ENCODE results near the gene RLN3.

The RLN3 gene

DNA sequence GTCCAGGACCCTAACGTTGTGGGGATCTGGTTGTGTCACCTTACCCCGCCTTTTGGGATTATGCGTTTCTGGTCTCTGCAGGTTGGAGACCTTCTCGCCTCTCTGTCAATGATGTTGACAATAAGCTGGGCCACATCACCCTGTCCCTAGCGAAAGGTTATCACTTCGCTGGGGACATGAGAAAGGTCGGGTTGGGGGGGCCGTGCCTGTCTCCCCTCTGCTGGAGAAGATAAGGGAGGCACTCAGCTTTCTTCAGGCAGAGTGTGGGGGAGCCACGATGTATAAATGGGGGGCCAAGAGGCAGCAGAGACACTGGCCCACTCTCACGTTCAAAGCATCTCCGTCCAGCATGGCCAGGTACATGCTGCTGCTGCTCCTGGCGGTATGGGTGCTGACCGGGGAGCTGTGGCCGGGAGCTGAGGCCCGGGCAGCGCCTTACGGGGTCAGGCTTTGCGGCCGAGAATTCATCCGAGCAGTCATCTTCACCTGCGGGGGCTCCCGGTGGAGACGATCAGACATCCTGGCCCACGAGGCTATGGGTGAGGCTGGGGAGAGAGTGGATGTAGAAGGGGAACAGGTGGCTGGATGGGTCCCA is at the start of gene RLN3:
RLN3 (plus strand) TSS at position 293 of the 595 bp plus-strand sequence; CDS start at position 350, 57 bp downstream.
- no peak for DNase-seq (ENCODE audit: low read depth, low spot score)

DNA sequence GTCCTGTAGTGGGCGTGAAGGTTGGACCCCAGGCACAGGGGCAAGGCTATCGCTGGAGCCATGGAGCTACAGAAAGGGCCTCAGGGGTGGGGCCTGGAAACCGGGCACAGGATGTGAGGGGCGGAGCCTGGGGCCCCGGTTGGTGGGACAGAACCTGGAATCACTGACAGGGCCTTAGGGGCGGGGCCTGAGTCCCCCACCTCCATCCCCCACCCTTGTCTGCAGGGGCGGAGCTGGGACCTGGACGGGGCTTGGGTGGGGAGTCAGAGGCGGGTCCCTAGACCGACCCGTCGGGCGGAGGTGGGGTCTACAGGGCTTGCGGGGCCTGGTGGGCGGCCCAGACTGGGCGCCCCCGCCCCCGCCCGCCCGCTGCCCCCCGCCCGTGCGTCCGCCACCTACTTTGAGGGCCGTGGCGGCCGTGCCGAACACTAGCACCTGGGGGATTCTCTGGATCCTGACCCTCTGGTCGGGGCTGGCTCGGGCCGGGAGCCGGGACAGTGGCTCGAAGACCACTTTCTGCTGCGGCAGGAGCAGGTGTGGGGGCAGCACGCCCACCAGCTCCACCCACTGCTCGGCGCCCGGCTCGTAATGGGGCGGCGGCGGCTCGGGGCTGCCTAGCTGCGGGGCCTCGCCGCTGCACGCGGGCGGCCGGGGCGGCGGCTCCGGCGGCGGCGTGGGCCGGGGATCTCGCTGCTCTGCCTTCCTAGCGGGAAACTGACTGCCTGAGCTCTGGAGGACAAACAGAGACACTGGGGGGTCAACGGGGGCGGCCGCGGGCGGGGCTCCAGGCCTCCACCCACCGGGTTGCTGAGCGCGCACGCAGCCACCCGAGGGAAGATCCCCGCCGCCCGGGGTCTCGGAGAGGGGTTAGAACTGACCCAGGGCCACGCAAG is 49.4 kb upstream of the RLN3 start:
- DNase-seq (ENCODE audit: low read depth, low spot score): no peak

- no peak for DNase-seq (ENCODE audit: low read depth, low spot score)
Measured at GRCh38 chr19:13979244-13979615, 48.7 kb upstream of the RLN3 start.

GRCh38 chr19:13979686-13980085 is 48.3 kb upstream of the RLN3 start:
- no peak for DNase-seq (ENCODE audit: low read depth, low spot score)

- no peak for DNase-seq (ENCODE audit: low read depth, low spot score)
Measured at GRCh38 chr19:13980340-13980739, 47.6 kb upstream of the RLN3 start.

DNA sequence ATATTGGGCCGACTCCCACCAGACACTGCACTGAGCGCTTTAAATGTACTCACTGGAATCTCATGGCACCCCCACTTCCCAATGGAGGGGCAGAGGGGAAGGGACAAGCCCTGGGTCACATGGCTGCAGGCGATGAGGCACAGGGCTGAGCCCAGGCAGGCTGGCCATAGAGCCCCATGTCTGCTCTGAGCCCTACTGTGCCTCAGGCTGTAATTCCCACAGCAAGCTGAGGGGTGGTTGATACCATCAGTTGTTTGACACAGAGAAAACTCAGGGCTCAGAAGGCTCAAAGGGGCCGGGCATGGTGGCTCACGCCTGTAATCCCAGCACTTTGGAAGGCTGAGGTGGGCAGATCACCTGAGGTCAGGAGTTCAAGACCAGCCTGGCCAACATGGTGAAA is 46.9 kb upstream of the RLN3 start:
- DNase-seq (ENCODE audit: low read depth, low spot score): no peak

GRCh38 chr19:13981467-13981866 is 46.5 kb upstream of the RLN3 start:
- no peak for DNase-seq (ENCODE audit: low read depth, low spot score)

DNA sequence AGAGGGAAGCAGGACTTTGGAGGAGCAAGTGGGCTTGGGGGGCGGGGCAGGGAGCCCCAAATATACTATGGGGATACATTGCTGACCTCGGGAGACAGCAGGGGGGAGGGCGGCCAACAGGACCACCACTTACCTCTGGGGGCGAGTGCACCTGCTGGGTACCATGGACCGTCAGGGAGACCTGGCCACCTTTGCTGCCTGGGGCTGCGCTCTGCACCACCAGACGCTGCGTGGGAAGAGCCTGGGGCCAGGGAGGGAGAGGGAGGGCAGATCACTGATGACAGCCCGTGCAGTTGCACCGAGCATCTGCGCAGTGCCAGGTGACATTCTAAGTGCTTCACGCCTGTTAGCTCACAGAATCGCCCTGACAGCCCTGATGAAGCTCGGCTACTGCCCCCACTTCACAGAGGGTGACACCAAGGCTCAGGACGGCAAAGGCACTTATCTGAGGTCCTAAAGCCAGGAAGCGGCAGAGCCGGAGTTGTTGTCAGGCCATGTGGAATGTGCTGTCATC is 45.9 kb upstream of the RLN3 start:
- DNase-seq (ENCODE audit: low read depth, low spot score): no peak

DNA sequence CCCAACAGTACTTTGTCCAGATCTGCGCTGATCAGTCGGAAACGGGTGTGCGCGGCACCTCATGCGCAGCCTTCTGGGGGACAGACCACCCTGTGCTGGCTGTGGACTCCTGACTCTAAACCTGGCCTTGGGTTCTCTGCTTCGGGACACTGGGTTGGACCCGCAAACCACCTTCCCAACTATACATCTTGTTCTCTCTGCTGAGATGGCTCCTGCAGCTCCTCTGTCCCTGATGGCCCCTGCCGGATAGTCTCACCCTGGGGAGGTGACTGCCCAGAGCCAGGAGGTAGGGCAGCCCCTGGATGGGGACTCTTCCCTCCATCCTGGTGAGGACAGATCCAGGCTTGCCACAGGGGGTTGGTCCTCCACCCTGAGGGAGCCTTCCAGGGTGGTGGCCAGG is 45.2 kb upstream of the RLN3 start:
- DNase-seq (ENCODE audit: low read depth, low spot score): no peak

GRCh38 chr19:13983213-13983889 is 44.6 kb upstream of the RLN3 start:
- DNase-seq (ENCODE audit: low read depth, low spot score): no peak

GRCh38 chr19:13984186-13984585 is 43.8 kb upstream of the RLN3 start:
- no peak for DNase-seq (ENCODE audit: low read depth, low spot score)

- DNase-seq (ENCODE audit: low read depth, low spot score): no peak
Measured at GRCh38 chr19:13984875-13985741, 42.8 kb upstream of the RLN3 start.

DNA sequence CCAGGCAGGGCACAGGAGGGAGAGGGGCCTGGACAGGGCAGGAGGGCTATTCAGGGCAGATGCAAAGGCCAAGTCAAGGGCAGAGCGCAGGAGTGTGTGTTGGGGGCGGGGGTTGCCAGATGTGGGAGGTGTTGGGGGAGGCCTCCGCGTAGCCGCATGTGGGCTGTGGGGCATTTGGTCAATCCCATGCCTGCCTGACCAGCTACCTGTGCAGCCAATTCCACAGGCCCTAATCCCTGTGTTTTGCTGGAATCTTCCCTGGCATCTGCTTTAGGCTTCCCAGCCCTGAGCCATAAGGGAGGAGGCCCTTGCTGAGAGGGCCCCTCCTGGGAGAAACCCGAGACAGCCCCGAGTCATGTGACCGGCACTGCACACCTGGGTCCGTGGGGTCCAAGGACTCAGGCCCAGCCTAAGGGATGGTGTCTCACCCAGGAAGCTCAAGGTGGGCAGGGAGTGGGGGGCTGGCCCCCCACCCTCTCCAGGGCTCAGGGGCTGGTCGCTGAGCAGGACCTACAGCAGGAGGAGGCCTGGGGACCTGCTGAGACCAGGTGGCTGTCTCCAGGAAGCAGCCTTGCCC is 42.1 kb upstream of the RLN3 start:
- DNase-seq (ENCODE audit: low read depth, low spot score): no peak

DNA sequence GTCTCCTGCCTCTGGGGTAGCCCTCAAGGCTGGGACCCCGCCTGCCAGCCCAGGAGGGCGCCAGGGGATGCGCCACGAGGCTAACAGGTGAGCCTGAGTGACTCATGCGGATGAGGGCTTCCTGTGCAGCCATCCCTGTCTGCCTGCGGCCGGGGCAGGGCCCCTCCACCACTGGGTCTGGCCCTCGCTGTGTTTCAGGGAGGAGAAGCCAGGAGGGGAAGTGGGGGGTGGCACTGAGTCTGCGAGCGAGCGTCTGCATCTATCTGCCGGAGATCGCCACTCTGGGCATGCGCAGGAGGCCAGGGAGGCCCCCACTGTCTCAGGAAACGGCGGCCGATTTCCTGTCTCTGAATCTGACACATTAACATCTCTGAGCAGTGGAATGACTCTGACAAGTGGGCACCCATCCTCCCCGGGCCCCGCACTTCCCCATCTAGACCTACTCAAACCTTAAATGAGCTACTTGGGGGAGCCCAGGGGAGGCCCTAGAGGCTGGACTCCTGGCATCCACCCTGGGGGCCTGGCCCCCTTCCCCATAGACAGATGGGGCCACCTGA is 41.5 kb upstream of the RLN3 start:
- peak; percentile 96 for DNase-seq (ENCODE audit: low read depth, low spot score)

- no peak for DNase-seq (ENCODE audit: low read depth, low spot score)
Measured at GRCh38 chr19:13987101-13987890, 40.7 kb upstream of the RLN3 start.

GRCh38 chr19:13989487-13989886 is 38.5 kb upstream of the RLN3 start:
- no peak for DNase-seq (ENCODE audit: low read depth, low spot score)

GRCh38 chr19:13990085-13990484 is 37.9 kb upstream of the RLN3 start:
- DNase-seq (ENCODE audit: low read depth, low spot score): no peak

GRCh38 chr19:13992025-13992424 is 35.9 kb upstream of the RLN3 start:
- DNase-seq (ENCODE audit: low read depth, low spot score): no peak

GRCh38 chr19:13993590-13994300 is 34.2 kb upstream of the RLN3 start:
- DNase-seq (ENCODE audit: low read depth, low spot score): no peak
